GM23248 (cell line): ENCODE results near the gene FDX2.

Source experiments
- EZH2 ChIP-seq: fragments of 200-600 bp; sonication (generic); IDR thresholded peaks from 2 replicates; pipeline ENCODE4 v1.6.1; 2018; ENCODE audit warnings: antibody characterized with exemption, mild to moderate bottlenecking; ENCODE audit not compliant: insufficient read depth, poor library complexity, severe bottlenecking
- EZH2phosphoT487 ChIP-seq: fragments of 200-600 bp; sonication (generic); IDR thresholded peaks from 2 replicates; pipeline ENCODE4 v1.6.1; 2018; ENCODE audit warnings: antibody characterized with exemption, moderate library complexity, mild to moderate bottlenecking, low read depth; ENCODE audit not compliant: insufficient read depth

- TF ChIP-seq EZH2 (no peak), EZH2phosphoT487 (no peak)
Measured at GRCh38 chr19:10321874-10322835, 6.3 kb upstream of the FDX2 start.
